Stimulated activated memory B cell treated with anti-CD40 and anti-IgM and Interleukin-4, amounts not matched to agents 10 μg/mL and 1 μg/mL and 100 μg/mL, for 72 hours (primary cell): ENCODE data around the gene GBX2.

Source experiments
- ATAC-seq: fragments of 150-1000 bp; cut with Tn5 transposase; 2 replicates; pipeline ENCODE4 v1.10.0; 2021
- H3K27ac Mint-ChIP-seq: one replicate; pipeline ENCODE4 v1.8.0; 2022; ENCODE audit warnings: mild to moderate bottlenecking, mixed read lengths
- H3K27me3 Mint-ChIP-seq: one replicate; pipeline ENCODE4 v1.8.0; 2022; ENCODE audit warnings: mixed read lengths
- H3K36me3 Mint-ChIP-seq: one replicate; pipeline ENCODE4 v1.8.0; 2022; ENCODE audit warnings: mixed read lengths
- H3K4me1 Mint-ChIP-seq: one replicate; pipeline ENCODE4 v1.8.0; 2022; ENCODE audit warnings: mixed read lengths
- H3K4me3 Mint-ChIP-seq: one replicate; pipeline ENCODE4 v1.8.0; 2022; ENCODE audit warnings: mild to moderate bottlenecking, moderate library complexity, mixed read lengths
- H3K9me3 Mint-ChIP-seq: one replicate; pipeline ENCODE4 v1.8.0; 2022; ENCODE audit warnings: mixed read lengths

The GBX2 gene

GRCh38 chr2:236168110-236169080 is at the start of gene GBX2:
Gene GBX2 (minus strand): TSS chr2:236168386. CDS start chr2:236167971, 415 bp downstream.
- no peak within 1 kb of the TSS for H3K27ac Mint-ChIP-seq

GRCh38 chr2:236217926-236218325 is 49.7 kb upstream of the GBX2 start:
- no peaks in the 10 kb centered on the region for H3K36me3 Mint-ChIP-seq
- H3K4me3 Mint-ChIP-seq, result no peak overlapping the region
- H3K9me3 Mint-ChIP-seq, result peaks cover 4% of the 10 kb centered on the region
- peaks cover 22% of the 10 kb centered on the region for H3K27me3 Mint-ChIP-seq
- H3K4me1 Mint-ChIP-seq, result no peaks in the 10 kb centered on the region
- no peak for ATAC-seq
- H3K27ac Mint-ChIP-seq, result no peak overlapping the region

More at GRCh38 chr2:236168110-236169080, at the start of gene GBX2:
- no peak for ATAC-seq
- Mint-ChIP-seq H3K36me3 (no peaks in the 10 kb centered on the region), H3K9me3 (no peaks in the 10 kb centered on the region), H3K27me3 (peaks cover 68% of the 10 kb centered on the region), H3K4me3 (no peak within 1 kb of the TSS), H3K4me1 (peaks cover 8% of the 10 kb centered on the region)

GRCh38 chr2:236216711-236217110 is 48.5 kb upstream of the GBX2 start:
- Mint-ChIP-seq H3K4me3 (no peak overlapping the region), H3K27ac (no peak overlapping the region), H3K9me3 (peaks cover 4% of the 10 kb centered on the region), H3K36me3 (no peaks in the 10 kb centered on the region), H3K27me3 (peaks cover 22% of the 10 kb centered on the region), H3K4me1 (no peaks in the 10 kb centered on the region)
- ATAC-seq, result no peak

GRCh38 chr2:236215761-236216333 is 47.7 kb upstream of the GBX2 start:
- Mint-ChIP-seq H3K27me3 (peaks cover 25% of the 10 kb centered on the region), H3K36me3 (no peaks in the 10 kb centered on the region), H3K4me3 (no peak overlapping the region), H3K27ac (no peak overlapping the region), H3K9me3 (no peaks in the 10 kb centered on the region), H3K4me1 (no peaks in the 10 kb centered on the region)
- ATAC-seq, result no peak

- peaks cover 31% of the 10 kb centered on the region for H3K27me3 Mint-ChIP-seq
- no peak for ATAC-seq
These were observed 47.0 kb upstream of the GBX2 start for GRCh38 chr2:236215196-236215595.

GRCh38 chr2:236214376-236214995 is 46.3 kb upstream of the GBX2 start:
- H3K27me3 Mint-ChIP-seq, result peaks cover 31% of the 10 kb centered on the region
- H3K9me3 Mint-ChIP-seq, result no peaks in the 10 kb centered on the region
- peak; percentile 31 for ATAC-seq
- H3K4me1 Mint-ChIP-seq, result no peaks in the 10 kb centered on the region
- H3K4me3 Mint-ChIP-seq, result no peak overlapping the region
- no peaks in the 10 kb centered on the region for H3K36me3 Mint-ChIP-seq
- H3K27ac Mint-ChIP-seq, result no peak overlapping the region

More at GRCh38 chr2:236215196-236215595, 47.0 kb upstream of the GBX2 start:
- Mint-ChIP-seq H3K36me3 (no peaks in the 10 kb centered on the region), H3K9me3 (no peaks in the 10 kb centered on the region), H3K4me3 (no peak overlapping the region), H3K27ac (no peak overlapping the region), H3K4me1 (no peaks in the 10 kb centered on the region)

GRCh38 chr2:236211296-236211695 is 43.1 kb upstream of the GBX2 start:
- Mint-ChIP-seq H3K36me3 (no peaks in the 10 kb centered on the region), H3K4me3 (no peak overlapping the region), H3K9me3 (peaks cover 5% of the 10 kb centered on the region), H3K27ac (no peak overlapping the region), H3K4me1 (no peaks in the 10 kb centered on the region), H3K27me3 (peaks cover 21% of the 10 kb centered on the region)
- no peak for ATAC-seq

- ATAC-seq, result no peak
- Mint-ChIP-seq H3K4me3 (no peak overlapping the region), H3K36me3 (no peaks in the 10 kb centered on the region), H3K27me3 (peaks cover 13% of the 10 kb centered on the region), H3K27ac (no peak overlapping the region), H3K9me3 (peaks cover 8% of the 10 kb centered on the region), H3K4me1 (no peaks in the 10 kb centered on the region)
These were observed 42.4 kb upstream of the GBX2 start for GRCh38 chr2:236210536-236210935.

GRCh38 chr2:236209996-236210395 is 41.8 kb upstream of the GBX2 start:
- no peaks in the 10 kb centered on the region for H3K36me3 Mint-ChIP-seq
- peaks cover 9% of the 10 kb centered on the region for H3K27me3 Mint-ChIP-seq
- ATAC-seq, result no peak
- no peaks in the 10 kb centered on the region for H3K4me1 Mint-ChIP-seq
- H3K9me3 Mint-ChIP-seq, result peaks cover 8% of the 10 kb centered on the region
- no peak overlapping the region for H3K4me3 Mint-ChIP-seq
- H3K27ac Mint-ChIP-seq, result no peak overlapping the region

GRCh38 chr2:236209535-236209934 is 41.3 kb upstream of the GBX2 start:
- no peak overlapping the region for H3K27ac Mint-ChIP-seq
- H3K36me3 Mint-ChIP-seq, result no peaks in the 10 kb centered on the region
- H3K9me3 Mint-ChIP-seq, result peaks cover 8% of the 10 kb centered on the region
- H3K27me3 Mint-ChIP-seq, result peaks cover 9% of the 10 kb centered on the region
- H3K4me3 Mint-ChIP-seq, result no peak overlapping the region
- no peak for ATAC-seq
- H3K4me1 Mint-ChIP-seq, result no peaks in the 10 kb centered on the region

GRCh38 chr2:236208019-236208926 is 40.1 kb upstream of the GBX2 start:
- peak; percentile 28 for ATAC-seq
- H3K4me1 Mint-ChIP-seq, result no peaks in the 10 kb centered on the region
- no peak overlapping the region for H3K4me3 Mint-ChIP-seq
- peaks cover 8% of the 10 kb centered on the region for H3K9me3 Mint-ChIP-seq
- no peaks in the 10 kb centered on the region for H3K36me3 Mint-ChIP-seq
- no peak overlapping the region for H3K27ac Mint-ChIP-seq
- H3K27me3 Mint-ChIP-seq, result peaks cover 9% of the 10 kb centered on the region

GRCh38 chr2:236207472-236207871 is 39.3 kb upstream of the GBX2 start:
- Mint-ChIP-seq H3K27me3 (peaks cover 9% of the 10 kb centered on the region), H3K4me1 (no peaks in the 10 kb centered on the region), H3K4me3 (no peak overlapping the region), H3K9me3 (peaks cover 8% of the 10 kb centered on the region), H3K27ac (no peak overlapping the region), H3K36me3 (no peaks in the 10 kb centered on the region)
- ATAC-seq, result no peak

GRCh38 chr2:236205867-236206645 is 37.9 kb upstream of the GBX2 start:
- Mint-ChIP-seq H3K27ac (no peak overlapping the region), H3K4me1 (no peaks in the 10 kb centered on the region), H3K27me3 (peaks cover 8% of the 10 kb centered on the region), H3K36me3 (no peaks in the 10 kb centered on the region), H3K9me3 (peaks cover 8% of the 10 kb centered on the region), H3K4me3 (no peak overlapping the region)
- no peak for ATAC-seq

- Mint-ChIP-seq H3K4me1 (no peaks in the 10 kb centered on the region), H3K36me3 (no peaks in the 10 kb centered on the region), H3K27me3 (no peaks in the 10 kb centered on the region), H3K27ac (no peak overlapping the region), H3K9me3 (peaks cover 8% of the 10 kb centered on the region), H3K4me3 (no peak overlapping the region)
- no peak for ATAC-seq
These were observed 36.8 kb upstream of the GBX2 start for GRCh38 chr2:236204953-236205352.
